Activated T-cell treated with anti-CD3 and anti-CD28 coated beads, Interleukin-2, amount 50 U/mL, for 72 hours (primary cell): ENCODE data around the gene PWWP2A. TPM values are rescaled to one million over a fixed set of nuclear protein-coding genes. Genes with fewer than 3 reads are reported as not detected.
"Not testable (repeated sequence)": the region's sequence is repeated elsewhere in the genome, so short reads cannot be mapped to it uniquely, and the experiment has no call there.

Experiments used
- ATAC-seq, 2 donors: fragments of 150-1000 bp; cut with Tn5 transposase; replicated peaks in 1 of 2; 2 replicates each; pipeline ENCODE4 v1.10.0; 2021; ENCODE audit warnings: moderate library complexity in 2 of 2, mild to moderate bottlenecking in 1 of 2
- DNase-seq, 2 donors: peaks; one replicate each; pipeline ENCODE4 v3.0.0; 2021 to 2022; ENCODE audit warnings: mixed read lengths in 1 of 2
- H3K27ac Mint-ChIP-seq: one replicate; pipeline ENCODE4 v1.8.0; 2022; ENCODE audit warnings: mild to moderate bottlenecking, moderate library complexity, mixed read lengths
- H3K27me3 Mint-ChIP-seq: one replicate; pipeline ENCODE4 v1.8.0; 2022; ENCODE audit warnings: low read depth, mixed read lengths
- H3K36me3 Mint-ChIP-seq, 2 donors: one replicate each; pipeline ENCODE4 v1.8.0; 2022; ENCODE audit warnings: mixed read lengths in 2 of 2, mild to moderate bottlenecking in 1 of 2; ENCODE audit not compliant: insufficient read depth in 2 of 2
- H3K4me1 Mint-ChIP-seq: one replicate; pipeline ENCODE4 v1.8.0; 2022; ENCODE audit warnings: low read depth, mixed read lengths
- H3K4me3 Mint-ChIP-seq, 2 donors: one replicate each; pipeline ENCODE4 v1.8.0; 2022; ENCODE audit warnings: mild to moderate bottlenecking in 2 of 2, mixed read lengths in 2 of 2, moderate library complexity in 2 of 2
- H3K9me3 Mint-ChIP-seq, 2 donors: one replicate each; pipeline ENCODE4 v1.8.0; 2022; ENCODE audit warnings: mixed read lengths in 2 of 2
- total RNA-seq, 2 donors: library from RNA; stranded (reverse); gene quantifications; one replicate each; pipeline ENCODE4 v1.2.3, GENCODE V29; 2022

Gene PWWP2A
- 10 to 100 TPM; 14.9 to 21.3 TPM for total RNA-seq

GRCh38 chr5:160119142-160119904, at the start of gene PWWP2A:
Gene PWWP2A, minus strand, starts transcription at chr5:160119450. Its CDS starts 62 bp downstream, at chr5:160119388.
- Mint-ChIP-seq H3K27me3 (no peaks in the 10 kb centered on the region), H3K4me3 (peak within 1 kb of the TSS; percentile 68 to 99), H3K27ac (peak within 1 kb of the TSS; percentile 43), H3K4me1 (peaks cover 17% of the 10 kb centered on the region), H3K9me3 (no peaks in the 10 kb centered on the region), H3K36me3 (peaks cover 4 to 5% of the 10 kb centered on the region in 2 donors)
- peak; percentile 93 to 95 for ATAC-seq
- peak; percentile 95 to 98 for DNase-seq

GRCh38 chr5:160167624-160168165, 48.4 kb upstream of the PWWP2A start:
- ATAC-seq = no peak
- H3K9me3 Mint-ChIP-seq = no peaks in the 10 kb centered on the region

GRCh38 chr5:160166973-160167623, 47.8 kb upstream of the PWWP2A start:
- ATAC-seq (no peak), DNase-seq (no peak)
- Mint-ChIP-seq H3K36me3 (no peaks in the 10 kb centered on the region), H3K27me3 (peaks cover 30% of the 10 kb centered on the region), H3K4me1 (peaks cover 10% of the 10 kb centered on the region), H3K4me3 (no peak overlapping the region), H3K9me3 (no peaks in the 10 kb centered on the region), H3K27ac (no peak overlapping the region)

More at GRCh38 chr5:160167624-160168165, 48.4 kb upstream of the PWWP2A start:
- Mint-ChIP-seq H3K36me3 (no peaks in the 10 kb centered on the region), H3K4me3 (no peak overlapping the region), H3K27ac (no peak overlapping the region), H3K4me1 (peaks cover 10% of the 10 kb centered on the region), H3K27me3 (peaks cover 30% of the 10 kb centered on the region)
- DNase-seq = no peak

GRCh38 chr5:160166069-160166972, 47.1 kb upstream of the PWWP2A start:
- H3K27ac Mint-ChIP-seq = no peak overlapping the region
- no peak overlapping the region for H3K4me3 Mint-ChIP-seq
- peaks cover 30% of the 10 kb centered on the region for H3K27me3 Mint-ChIP-seq
- no peak for ATAC-seq
- peaks cover 10% of the 10 kb centered on the region for H3K4me1 Mint-ChIP-seq
- H3K36me3 Mint-ChIP-seq = no peaks in the 10 kb centered on the region
- no peaks in the 10 kb centered on the region for H3K9me3 Mint-ChIP-seq
- no peak for DNase-seq

- Mint-ChIP-seq H3K4me3 (no peak overlapping the region), H3K4me1 (peaks cover 10% of the 10 kb centered on the region), H3K27ac (no peak overlapping the region), H3K27me3 (peaks cover 30% of the 10 kb centered on the region), H3K9me3 (no peaks in the 10 kb centered on the region), H3K36me3 (no peaks in the 10 kb centered on the region)
- DNase-seq = peak in 1 of 2 donors; percentile 1
- peak; percentile 33 to 47 for ATAC-seq
Observed at GRCh38 chr5:160165137-160166068, 46.2 kb upstream of the PWWP2A start.

GRCh38 chr5:160162910-160163309, 43.7 kb upstream of the PWWP2A start:
- no peaks in the 10 kb centered on the region for H3K9me3 Mint-ChIP-seq
- H3K27me3 Mint-ChIP-seq = peaks cover 24% of the 10 kb centered on the region
- DNase-seq = no peak
- H3K4me1 Mint-ChIP-seq = peaks cover 10% of the 10 kb centered on the region
- H3K36me3 Mint-ChIP-seq = no peaks in the 10 kb centered on the region
- no peak for ATAC-seq
- H3K4me3 Mint-ChIP-seq = no peak overlapping the region
- no peak overlapping the region for H3K27ac Mint-ChIP-seq

GRCh38 chr5:160161626-160162025, 42.4 kb upstream of the PWWP2A start:
- peaks cover 11% of the 10 kb centered on the region for H3K27me3 Mint-ChIP-seq
- H3K4me3 Mint-ChIP-seq = no peak overlapping the region
- H3K27ac Mint-ChIP-seq = no peak overlapping the region
- DNase-seq (no peak), ATAC-seq (no peak)
- H3K9me3 Mint-ChIP-seq = no peaks in the 10 kb centered on the region
- H3K36me3 Mint-ChIP-seq = no peaks in the 10 kb centered on the region
- H3K4me1 Mint-ChIP-seq = peaks cover 10% of the 10 kb centered on the region

GRCh38 chr5:160160875-160161274, 41.6 kb upstream of the PWWP2A start:
- not testable (repeated sequence) for DNase-seq, H3K27ac Mint-ChIP-seq, H3K4me3 Mint-ChIP-seq, ATAC-seq, H3K27me3 Mint-ChIP-seq, H3K36me3 Mint-ChIP-seq, H3K9me3 Mint-ChIP-seq
- peaks cover 10% of the 10 kb centered on the region for H3K4me1 Mint-ChIP-seq

GRCh38 chr5:160159991-160160792, 40.9 kb upstream of the PWWP2A start:
- H3K4me1 Mint-ChIP-seq = peaks cover 6% of the 10 kb centered on the region
- DNase-seq (no peak), ATAC-seq (no peak)
- no peaks in the 10 kb centered on the region for H3K9me3 Mint-ChIP-seq
- no peak overlapping the region for H3K4me3 Mint-ChIP-seq
- no peak overlapping the region for H3K27ac Mint-ChIP-seq
- H3K36me3 Mint-ChIP-seq = no peaks in the 10 kb centered on the region
- H3K27me3 Mint-ChIP-seq = peaks cover 8% of the 10 kb centered on the region

GRCh38 chr5:160158087-160158486, 38.8 kb upstream of the PWWP2A start:
- DNase-seq (no peak), ATAC-seq (no peak)
- H3K27ac Mint-ChIP-seq = no peak overlapping the region
- H3K9me3 Mint-ChIP-seq = no peaks in the 10 kb centered on the region
- peaks cover 2% of the 10 kb centered on the region for H3K4me1 Mint-ChIP-seq
- no peaks in the 10 kb centered on the region for H3K27me3 Mint-ChIP-seq
- no peak overlapping the region for H3K4me3 Mint-ChIP-seq
- H3K36me3 Mint-ChIP-seq = no peaks in the 10 kb centered on the region

- H3K27me3 Mint-ChIP-seq = no peaks in the 10 kb centered on the region
- H3K4me1 Mint-ChIP-seq = peaks cover 13% of the 10 kb centered on the region
- no peaks in the 10 kb centered on the region for H3K9me3 Mint-ChIP-seq
- DNase-seq (no peak), ATAC-seq (no peak)
- H3K4me3 Mint-ChIP-seq = no peak overlapping the region
- H3K36me3 Mint-ChIP-seq = no peaks in the 10 kb centered on the region
- no peak overlapping the region for H3K27ac Mint-ChIP-seq
Observed at GRCh38 chr5:160155017-160155750, 35.9 kb upstream of the PWWP2A start.
